HG03097 (cell line): ENCODE results near the gene CXCR6.

Experiments used
- ATAC-seq: cut with Tn5 transposase; IDR thresholded peaks from one replicate; pipeline ENCODE4 v1.9.1; 2021; ENCODE audit not compliant: unreplicated experiment, low FRiP score

Gene CXCR6

GRCh38 chr3:45943207-45943846 is at the start of gene CXCR6:
TSS of gene CXCR6 (plus strand) at chr3:45943464. CDS start at chr3:45946482, 3,018 bp downstream.
- ATAC-seq: no peak

- ATAC-seq: no peak
Observed at GRCh38 chr3:45894015-45894414, 49.2 kb upstream of the CXCR6 start.

GRCh38 chr3:45895686-45896468 is 47.4 kb upstream of the CXCR6 start:
- no peak for ATAC-seq

- ATAC-seq: no peak
Observed at GRCh38 chr3:45896956-45897355, 46.3 kb upstream of the CXCR6 start.

GRCh38 chr3:45904931-45905330 is 38.3 kb upstream of the CXCR6 start:
- ATAC-seq: no peak

GRCh38 chr3:45905755-45906154 is 37.5 kb upstream of the CXCR6 start:
- no peak for ATAC-seq

- no peak for ATAC-seq
Observed at GRCh38 chr3:45906681-45907407, 36.4 kb upstream of the CXCR6 start.

- ATAC-seq: no peak
Observed at GRCh38 chr3:45907769-45908705, 35.2 kb upstream of the CXCR6 start.

- no peak for ATAC-seq
Observed at GRCh38 chr3:45908761-45909160, 34.5 kb upstream of the CXCR6 start.

- no peak for ATAC-seq
Observed at GRCh38 chr3:45909542-45909941, 33.7 kb upstream of the CXCR6 start.

- no peak for ATAC-seq
Observed at GRCh38 chr3:45910892-45911291, 32.4 kb upstream of the CXCR6 start.

GRCh38 chr3:45911511-45912226 is 31.6 kb upstream of the CXCR6 start:
- no peak for ATAC-seq

- ATAC-seq: no peak
Observed at GRCh38 chr3:45912435-45912834, 30.8 kb upstream of the CXCR6 start.

- no peak for ATAC-seq
Observed at GRCh38 chr3:45914362-45915058, 28.8 kb upstream of the CXCR6 start.

- no peak for ATAC-seq
Observed at GRCh38 chr3:45915059-45915439, 28.2 kb upstream of the CXCR6 start.

- ATAC-seq: peak; percentile 80
Observed at GRCh38 chr3:45915518-45916231, 27.6 kb upstream of the CXCR6 start.

- ATAC-seq: no peak
Observed at GRCh38 chr3:45917146-45917898, 25.9 kb upstream of the CXCR6 start.
